PC-9 (cell line): Measurements from ENCODE around the gene RSPH9.

Experiments
- EZH2 ChIP-seq: fragments of 200-600 bp; sonication (generic); IDR thresholded peaks from 2 replicates; pipeline ENCODE4 v1.8.0; 2017; ENCODE audit warnings: antibody characterized with exemption, low read depth
- TF ChIP-seq, protein P1 (sequence below): fragments of 200-600 bp; sonication (generic); conservative IDR thresholded peaks from 2 replicates; pipeline ENCODE4 v1.6.1; 2017; ENCODE audit warnings: mixed run types, antibody characterized with exemption, mild to moderate bottlenecking, moderate library complexity

DNA sequence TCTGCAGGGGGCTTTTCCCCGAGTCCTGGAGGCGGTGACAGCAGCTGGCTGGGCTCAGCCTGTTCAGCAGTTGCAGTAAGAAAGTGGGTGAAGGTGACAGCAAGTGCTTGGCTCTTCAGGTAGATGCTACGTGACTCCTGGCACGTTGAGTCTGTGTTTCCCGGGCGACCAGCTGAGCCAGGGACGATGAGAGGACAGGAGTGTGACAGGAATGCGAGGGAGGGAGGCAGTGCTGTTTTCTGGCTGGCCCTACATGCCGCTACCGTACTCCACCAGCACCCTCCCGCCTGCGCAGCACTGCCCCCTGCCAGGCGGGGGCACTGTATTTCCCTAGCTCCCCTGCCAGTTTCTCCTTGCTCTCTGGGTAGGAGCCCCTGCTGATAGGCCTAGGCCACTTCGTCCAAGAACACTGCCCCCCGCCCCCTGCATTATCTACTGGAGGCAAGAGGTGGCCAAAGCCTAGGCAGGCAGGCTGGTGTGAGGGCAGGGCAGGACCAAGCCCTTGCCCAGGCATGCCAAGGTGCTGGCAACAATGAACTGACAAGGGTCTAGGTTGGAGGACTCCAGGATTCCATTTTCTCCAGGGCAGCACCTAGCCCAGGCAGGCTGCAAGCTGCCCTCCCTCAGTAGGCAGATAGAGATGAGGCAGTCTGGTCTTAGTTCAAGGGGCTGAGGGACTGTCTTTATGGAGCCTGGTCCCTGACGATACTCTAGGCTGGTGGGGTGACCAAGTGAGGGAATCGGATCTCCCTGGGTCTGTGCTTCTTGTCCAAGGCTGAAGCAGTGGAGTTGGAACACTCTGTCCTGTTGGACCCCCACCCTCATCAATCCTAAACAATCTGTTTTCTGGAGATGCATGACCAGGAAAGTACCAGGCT is 23.6 kb downstream of the RSPH9 start:
- TF ChIP-seq, protein P1, sequence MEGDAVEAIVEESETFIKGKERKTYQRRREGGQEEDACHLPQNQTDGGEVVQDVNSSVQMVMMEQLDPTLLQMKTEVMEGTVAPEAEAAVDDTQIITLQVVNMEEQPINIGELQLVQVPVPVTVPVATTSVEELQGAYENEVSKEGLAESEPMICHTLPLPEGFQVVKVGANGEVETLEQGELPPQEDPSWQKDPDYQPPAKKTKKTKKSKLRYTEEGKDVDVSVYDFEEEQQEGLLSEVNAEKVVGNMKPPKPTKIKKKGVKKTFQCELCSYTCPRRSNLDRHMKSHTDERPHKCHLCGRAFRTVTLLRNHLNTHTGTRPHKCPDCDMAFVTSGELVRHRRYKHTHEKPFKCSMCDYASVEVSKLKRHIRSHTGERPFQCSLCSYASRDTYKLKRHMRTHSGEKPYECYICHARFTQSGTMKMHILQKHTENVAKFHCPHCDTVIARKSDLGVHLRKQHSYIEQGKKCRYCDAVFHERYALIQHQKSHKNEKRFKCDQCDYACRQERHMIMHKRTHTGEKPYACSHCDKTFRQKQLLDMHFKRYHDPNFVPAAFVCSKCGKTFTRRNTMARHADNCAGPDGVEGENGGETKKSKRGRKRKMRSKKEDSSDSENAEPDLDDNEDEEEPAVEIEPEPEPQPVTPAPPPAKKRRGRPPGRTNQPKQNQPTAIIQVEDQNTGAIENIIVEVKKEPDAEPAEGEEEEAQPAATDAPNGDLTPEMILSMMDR = peak; percentile 72
- no peak for TF ChIP-seq EZH2
